MG63 (cell line): ENCODE data around the gene C22orf39. TPM values are rescaled to one million over a fixed set of nuclear protein-coding genes. Genes with fewer than 3 reads are reported as not detected.

ENCODE experiments used
- DNase-seq: peaks from one replicate; pipeline ENCODE4 v3.0.0-alpha.2; 2020
- H3K27me3 ChIP-seq: fragments of 250-450 bp; sonication (Bioruptor Pico); 2 replicates; pipeline ENCODE4 v1.5.1; 2020; ENCODE audit warnings: mild to moderate bottlenecking, moderate library complexity
- H3K36me3 ChIP-seq: fragments of 250-450 bp; sonication (Bioruptor Pico); 2 replicates; pipeline ENCODE4 v1.5.1; 2020; ENCODE audit warnings: mild to moderate bottlenecking, moderate library complexity
- H3K4me3 ChIP-seq: fragments of 250-450 bp; sonication (Bioruptor Pico); 2 replicates; pipeline ENCODE4 v1.5.1; 2020; ENCODE audit warnings: mild to moderate bottlenecking, moderate library complexity
- H3K9me3 ChIP-seq: fragments of 250-450 bp; sonication (Bioruptor Pico); 2 replicates; pipeline ENCODE4 v1.5.1; 2020; ENCODE audit warnings: mild to moderate bottlenecking, moderate library complexity
- total RNA-seq: library from RNA; depleted of rRNA; stranded (reverse); fragments of >200 nt; shearing (Covaris generic); gene quantifications from 2 replicates; pipeline ENCODE4 v1.2.3, GENCODE V29; 2014; ENCODE audit warnings: low replicate concordance; rRNA removed

C22orf39 gene
- 33.0 and 38.7 TPM in 2 replicates for total RNA-seq

- DNase-seq, result peak; percentile 88
- H3K9me3 ChIP-seq, result no peaks in the 10 kb centered on the region
- no peaks in the 10 kb centered on the region for H3K27me3 ChIP-seq
- peaks cover 26% of the 10 kb centered on the region for H3K36me3 ChIP-seq
- H3K4me3 ChIP-seq, result peak within 1 kb of the TSS; percentile 68
These were observed at the start of gene C22orf39 for GRCh38 chr22:19447330-19448075. Gene C22orf39 (minus strand): TSS chr22:19447711. CDS start chr22:19447688, 23 bp downstream.

- H3K4me3 ChIP-seq, result no peak overlapping the region
These were observed 49.7 kb upstream of the C22orf39 start for GRCh38 chr22:19497245-19497644.

GRCh38 chr22:19496324-19496630 is 48.8 kb upstream of the C22orf39 start:
- Histone ChIP-seq H3K36me3 (peaks cover 43% of the 10 kb centered on the region), H3K4me3 (no peak overlapping the region)

More at GRCh38 chr22:19497245-19497644, 49.7 kb upstream of the C22orf39 start:
- Histone ChIP-seq H3K36me3 (peaks cover 42% of the 10 kb centered on the region), H3K27me3 (no peaks in the 10 kb centered on the region), H3K9me3 (no peaks in the 10 kb centered on the region)
- peak; percentile 17 for DNase-seq

GRCh38 chr22:19495562-19496323 is 48.2 kb upstream of the C22orf39 start:
- H3K27me3 ChIP-seq, result no peaks in the 10 kb centered on the region
- no peak for DNase-seq
- H3K36me3 ChIP-seq, result peaks cover 47% of the 10 kb centered on the region
- H3K4me3 ChIP-seq, result no peak overlapping the region
- no peaks in the 10 kb centered on the region for H3K9me3 ChIP-seq

More at GRCh38 chr22:19496324-19496630, 48.8 kb upstream of the C22orf39 start:
- no peaks in the 10 kb centered on the region for H3K27me3 ChIP-seq
- DNase-seq, result no peak
- H3K9me3 ChIP-seq, result no peaks in the 10 kb centered on the region

- DNase-seq, result no peak
- Histone ChIP-seq H3K9me3 (no peaks in the 10 kb centered on the region), H3K4me3 (no peak overlapping the region), H3K36me3 (peaks cover 52% of the 10 kb centered on the region), H3K27me3 (no peaks in the 10 kb centered on the region)
These were observed 47.2 kb upstream of the C22orf39 start for GRCh38 chr22:19494676-19495173.

GRCh38 chr22:19494001-19494560 is 46.6 kb upstream of the C22orf39 start:
- peaks cover 56% of the 10 kb centered on the region for H3K36me3 ChIP-seq
- H3K4me3 ChIP-seq, result no peak overlapping the region
- no peak for DNase-seq
- H3K27me3 ChIP-seq, result no peaks in the 10 kb centered on the region
- no peaks in the 10 kb centered on the region for H3K9me3 ChIP-seq

GRCh38 chr22:19492504-19493174 is 45.1 kb upstream of the C22orf39 start:
- Histone ChIP-seq H3K9me3 (no peaks in the 10 kb centered on the region), H3K27me3 (no peaks in the 10 kb centered on the region), H3K4me3 (no peak overlapping the region), H3K36me3 (peaks cover 61% of the 10 kb centered on the region)
- no peak for DNase-seq

GRCh38 chr22:19490628-19491230 is 43.2 kb upstream of the C22orf39 start:
- Histone ChIP-seq H3K27me3 (no peaks in the 10 kb centered on the region), H3K36me3 (peaks cover 47% of the 10 kb centered on the region), H3K4me3 (no peak overlapping the region), H3K9me3 (no peaks in the 10 kb centered on the region)
- DNase-seq, result no peak

- Histone ChIP-seq H3K4me3 (no peak overlapping the region), H3K27me3 (no peaks in the 10 kb centered on the region), H3K36me3 (peaks cover 51% of the 10 kb centered on the region), H3K9me3 (no peaks in the 10 kb centered on the region)
- no peak for DNase-seq
These were observed 41.7 kb upstream of the C22orf39 start for GRCh38 chr22:19488884-19489843.

GRCh38 chr22:19488285-19488684 is 40.8 kb upstream of the C22orf39 start:
- Histone ChIP-seq H3K36me3 (peaks cover 56% of the 10 kb centered on the region), H3K4me3 (no peak overlapping the region), H3K27me3 (no peaks in the 10 kb centered on the region), H3K9me3 (no peaks in the 10 kb centered on the region)
- DNase-seq, result no peak

- Histone ChIP-seq H3K4me3 (no peak overlapping the region), H3K27me3 (no peaks in the 10 kb centered on the region), H3K36me3 (peaks cover 45% of the 10 kb centered on the region), H3K9me3 (no peaks in the 10 kb centered on the region)
- DNase-seq, result no peak
These were observed 36.2 kb upstream of the C22orf39 start for GRCh38 chr22:19483481-19484244.

- DNase-seq, result no peak
- H3K4me3 ChIP-seq, result no peak overlapping the region
- H3K36me3 ChIP-seq, result peaks cover 37% of the 10 kb centered on the region
- H3K9me3 ChIP-seq, result no peaks in the 10 kb centered on the region
- H3K27me3 ChIP-seq, result no peaks in the 10 kb centered on the region
These were observed 34.8 kb upstream of the C22orf39 start for GRCh38 chr22:19482297-19482696.

GRCh38 chr22:19480789-19481188 is 33.3 kb upstream of the C22orf39 start:
- DNase-seq, result no peak
- H3K36me3 ChIP-seq, result peaks cover 45% of the 10 kb centered on the region
- no peaks in the 10 kb centered on the region for H3K27me3 ChIP-seq
- no peaks in the 10 kb centered on the region for H3K9me3 ChIP-seq
- peak overlapping the region; percentile 71 for H3K4me3 ChIP-seq

GRCh38 chr22:19480173-19480568 is 32.7 kb upstream of the C22orf39 start:
- Histone ChIP-seq H3K36me3 (peaks cover 47% of the 10 kb centered on the region), H3K4me3 (peak overlapping the region; percentile 71)

More at GRCh38 chr22:19480173-19480568, 32.7 kb upstream of the C22orf39 start:
- no peaks in the 10 kb centered on the region for H3K9me3 ChIP-seq
- H3K27me3 ChIP-seq, result no peaks in the 10 kb centered on the region
- no peak for DNase-seq
